ENCODE measurements around the gene SLC27A5. TPM values are rescaled to one million over a fixed set of nuclear protein-coding genes. Genes with fewer than 3 reads are reported as not detected.

The SLC27A5 gene
- polyA plus RNA-seq, 1 of the 3 experiments (the other 2 are of a cell fraction) = 57.3 TPM

DNA sequence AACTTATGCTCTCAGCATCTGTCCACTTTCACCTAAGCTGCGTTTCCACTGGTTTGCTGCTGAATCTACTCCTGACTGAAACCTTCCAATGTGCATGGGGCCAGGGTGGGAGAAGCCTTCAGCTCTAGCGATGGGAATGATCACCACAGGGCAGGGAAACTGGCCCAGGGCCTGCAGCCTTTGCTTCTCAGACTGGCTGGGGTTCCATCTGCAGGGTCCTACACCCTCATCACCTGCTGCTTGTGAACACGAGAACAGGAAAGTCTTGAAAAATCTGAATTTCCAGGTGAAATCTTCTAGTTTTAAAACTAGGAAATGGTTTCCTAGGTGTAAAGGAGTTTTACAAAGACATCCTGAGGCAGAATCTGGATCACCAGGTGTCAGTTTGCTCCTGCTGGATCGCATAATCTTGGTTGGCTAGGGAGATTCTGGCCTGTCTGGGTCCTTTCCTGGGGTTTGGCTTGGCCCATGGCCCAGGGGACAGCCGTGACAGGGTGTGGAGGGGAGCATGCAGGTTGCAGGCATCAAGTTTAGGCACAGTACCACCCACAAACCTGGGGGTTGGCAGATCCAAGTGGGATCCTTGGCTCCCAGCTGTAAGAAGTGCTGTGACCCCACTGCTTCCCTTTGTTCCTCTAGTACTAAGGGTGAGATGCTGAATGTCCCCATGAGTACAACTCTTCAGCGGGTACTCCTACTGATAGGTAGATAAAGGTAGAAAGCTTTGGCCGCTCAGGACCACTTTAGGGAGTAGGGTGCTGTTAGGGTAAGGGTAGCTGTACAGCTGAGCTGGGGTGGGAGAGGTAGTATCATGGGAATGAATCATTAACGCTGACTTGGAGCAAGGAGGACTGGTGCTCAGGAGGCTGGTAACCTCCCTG lies 48.5 kb upstream of the SLC27A5 start:
- Histone ChIP-seq H3K9ac (peak overlapping the region; percentile 100), H3K36me3 (replicated peaks in 1 of 2; ENCODE audit: control insufficient read depth in 1 of 2, insufficient read depth in 2 of 2, low read length in 1 of 2) (peaks cover 16 to 17% of the 10 kb centered on the region in 2 experiments), H3K4me1 (ENCODE audit: control insufficient read depth in 1 of 2, insufficient read depth in 2 of 2, low read depth in 1 of 2, low read length in 1 of 2) (peaks cover 20 to 64% of the 10 kb centered on the region in 2 experiments; a peak in 3 of 4 replicates), H3K27me3 (ENCODE audit: insufficient read depth) (no peaks in the 10 kb centered on the region), H3F3A (replicated peaks; ENCODE audit: insufficient read depth) (peaks cover 30% of the 10 kb centered on the region), H3K79me2 (ENCODE audit: insufficient read depth) (peaks cover 34% of the 10 kb centered on the region), H3K9me2 (no peaks in the 10 kb centered on the region), H3K4me2 (peak overlapping the region; percentile 99), H3K4me3 (ENCODE audit: low read depth in 2 of 2, low read length in 1 of 2) (peak overlapping the region; percentile 91 to 96), H4K20me1 (ENCODE audit: insufficient read depth) (peaks cover 9% of the 10 kb centered on the region; the same call in 1 of the 2 replicates), H3K27ac (ENCODE audit: low read depth in 2 of 2, low read length in 1 of 2) (peak overlapping the region; percentile 99 to 100), H3K9me3 (no peaks in the 10 kb centered on the region), H2AFZ (ENCODE audit: low read depth) (no peak overlapping the region)
- ChIA-PET CTCF (no interaction called here), POLR2A (interaction anchor here (0.9 to 5.7 kb wide), 8 partner anchors 9 to 46 kb away, joined by 3 to 35 read pairs (median 10); partner anchors contain the start of genes MZF1, TRIM28 and ZBTB45)
- no peak for TF ChIP-seq POLR2AphosphoS5 (IDR thresholded peaks at IDR 0.05; ENCODE audit: low read depth, low read length)
- no peak for TF ChIP-seq JUND (IDR thresholded peaks at IDR 0.05)
- no peak for TF ChIP-seq RXRA (IDR thresholded peaks at IDR 0.05; ENCODE audit: borderline replicate concordance, low read depth)
- no peak for TF ChIP-seq FOXM1 (IDR thresholded peaks at IDR 0.05; ENCODE audit: low read depth)
- TF ChIP-seq, protein P1, sequence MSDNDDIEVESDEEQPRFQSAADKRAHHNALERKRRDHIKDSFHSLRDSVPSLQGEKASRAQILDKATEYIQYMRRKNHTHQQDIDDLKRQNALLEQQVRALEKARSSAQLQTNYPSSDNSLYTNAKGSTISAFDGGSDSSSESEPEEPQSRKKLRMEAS (IDR thresholded peaks at IDR 0.05; ENCODE audit: low read depth) = no peak
- no peak for TF ChIP-seq TCF12 (IDR thresholded peaks at IDR 0.05)
- no peak for DNase-seq
- WGBS (ENCODE audit: low lambda C conversion rate) = 94% methylated on average over 7 of the region's 8 CpGs

DNA sequence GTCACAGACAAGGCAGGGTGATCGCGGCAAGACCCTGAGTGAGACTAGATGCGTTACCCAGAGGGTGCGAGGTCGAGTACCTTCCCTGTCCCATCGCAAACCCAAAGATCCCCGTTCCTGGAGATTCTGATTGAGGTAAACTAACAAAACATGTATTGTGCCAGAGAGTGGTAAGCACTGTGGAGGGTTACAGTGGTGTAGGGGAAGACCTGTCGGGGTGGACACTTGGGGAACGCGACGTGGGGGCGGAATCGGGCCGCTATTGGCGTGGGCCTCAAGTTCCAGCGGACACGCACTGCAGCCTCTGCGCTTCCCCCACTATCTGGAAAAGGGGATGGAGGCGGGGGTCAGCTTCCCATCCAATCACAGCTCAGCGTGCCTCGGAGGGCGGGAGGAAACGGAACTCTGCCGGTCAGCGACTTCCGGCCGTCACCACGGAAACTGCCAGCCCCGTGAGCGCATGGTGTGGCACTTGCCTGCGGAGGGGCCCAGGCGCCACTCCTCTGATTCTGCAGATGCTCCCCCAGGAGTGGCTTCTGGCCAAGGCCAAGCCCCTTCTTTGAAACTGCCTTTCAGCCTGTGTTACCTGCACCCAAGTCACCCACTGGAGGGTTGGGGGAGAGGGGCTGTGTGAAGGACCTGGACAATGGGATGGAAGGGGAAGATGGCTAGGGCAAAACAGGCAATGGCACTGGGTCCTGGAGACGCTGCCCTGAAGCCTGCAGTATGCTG lies 47.6 kb upstream of the SLC27A5 start:
- Histone ChIP-seq H3K4me1 (ENCODE audit: control insufficient read depth in 1 of 2, insufficient read depth in 2 of 2, low read depth in 1 of 2, low read length in 1 of 2) (peaks cover 20 to 67% of the 10 kb centered on the region in 2 experiments; a peak in 3 of 4 replicates), H2AFZ (ENCODE audit: low read depth) (0 out of 2 replicates have a peak overlapping the region, but pooled peaks have one; percentile 19), H3K9ac (peak overlapping the region; percentile 100), H3K79me2 (ENCODE audit: insufficient read depth) (peaks cover 35% of the 10 kb centered on the region), H3K27ac (ENCODE audit: low read depth in 2 of 2, low read length in 1 of 2) (peak overlapping the region; percentile 99 to 100), H3K27me3 (ENCODE audit: insufficient read depth) (no peaks in the 10 kb centered on the region), H3K9me3 (no peaks in the 10 kb centered on the region), H3F3A (replicated peaks; ENCODE audit: insufficient read depth) (peaks cover 36% of the 10 kb centered on the region), H3K4me2 (peak overlapping the region; percentile 99), H3K36me3 (replicated peaks in 1 of 2; ENCODE audit: control insufficient read depth in 1 of 2, insufficient read depth in 2 of 2, low read length in 1 of 2) (peaks cover 16 to 18% of the 10 kb centered on the region in 2 experiments), H3K9me2 (no peaks in the 10 kb centered on the region), H3K4me3 (ENCODE audit: low read depth in 2 of 2, low read length in 1 of 2) (peak overlapping the region; percentile 91 to 96), H4K20me1 (ENCODE audit: insufficient read depth) (peaks cover 9% of the 10 kb centered on the region; the same call in 1 of the 2 replicates)
- ChIA-PET CTCF (no interaction called here), POLR2A (interaction anchor here (0.6 to 5.7 kb wide), 8 partner anchors 10 to 45 kb away, joined by 3 to 35 read pairs (median 8); partner anchors contain the start of genes MZF1, TRIM28 and ZBTB45)
- WGBS (ENCODE audit: low lambda C conversion rate) = under 1% methylated on average over 29 of the region's 33 CpGs
- DNase-seq = peak; percentile 93
- peak; percentile 94 for TF ChIP-seq GABPA (IDR thresholded peaks at IDR 0.05; ENCODE audit: low read depth)
- TF ChIP-seq, protein P2, sequence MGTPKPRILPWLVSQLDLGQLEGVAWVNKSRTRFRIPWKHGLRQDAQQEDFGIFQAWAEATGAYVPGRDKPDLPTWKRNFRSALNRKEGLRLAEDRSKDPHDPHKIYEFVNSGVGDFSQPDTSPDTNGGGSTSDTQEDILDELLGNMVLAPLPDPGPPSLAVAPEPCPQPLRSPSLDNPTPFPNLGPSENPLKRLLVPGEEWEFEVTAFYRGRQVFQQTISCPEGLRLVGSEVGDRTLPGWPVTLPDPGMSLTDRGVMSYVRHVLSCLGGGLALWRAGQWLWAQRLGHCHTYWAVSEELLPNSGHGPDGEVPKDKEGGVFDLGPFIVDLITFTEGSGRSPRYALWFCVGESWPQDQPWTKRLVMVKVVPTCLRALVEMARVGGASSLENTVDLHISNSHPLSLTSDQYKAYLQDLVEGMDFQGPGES (IDR thresholded peaks at IDR 0.05; ENCODE audit: low read depth, low read length) = no peak
- peak; percentile 61; the same call in 1 of the 2 replicates for TF ChIP-seq RFX5 (IDR thresholded peaks at IDR 0.05; ENCODE audit: low read length)
- peak; percentile 59; the same call in 1 of the 2 replicates for TF ChIP-seq SIN3A (IDR thresholded peaks at IDR 0.05; ENCODE audit: borderline replicate concordance, low read depth, low read length)
- peak; percentile 87 for TF ChIP-seq TAF1 (IDR thresholded peaks at IDR 0.05; ENCODE audit: borderline replicate concordance, low read depth, low read length)
- peak; percentile 93 for TF ChIP-seq MXI1 (IDR thresholded peaks at IDR 0.05; ENCODE audit: low read depth, low read length)
- TF ChIP-seq, protein P1 (IDR thresholded peaks at IDR 0.05; ENCODE audit: low read depth) = peak; percentile 98
- TF ChIP-seq YY1 (IDR thresholded peaks at IDR 0.05; ENCODE audit: low read depth) = peak; percentile 79
- TF ChIP-seq CHD2 (IDR thresholded peaks at IDR 0.05; ENCODE audit: low read length, partially characterized antibody) = peak; percentile 94
- no peak for TF ChIP-seq MEF2A (IDR thresholded peaks at IDR 0.05; ENCODE audit: borderline replicate concordance, low read depth)
- TF ChIP-seq TCF12 (IDR thresholded peaks at IDR 0.05) = peak; percentile 6; the same call in 1 of the 2 replicates
- TF ChIP-seq RCOR1 (IDR thresholded peaks at IDR 0.05; ENCODE audit: low read length) = peak; percentile 25
- no peak for TF ChIP-seq FOSL2 (IDR thresholded peaks at IDR 0.05; ENCODE audit: borderline replicate concordance, low read depth)
- TF ChIP-seq, protein P3, sequence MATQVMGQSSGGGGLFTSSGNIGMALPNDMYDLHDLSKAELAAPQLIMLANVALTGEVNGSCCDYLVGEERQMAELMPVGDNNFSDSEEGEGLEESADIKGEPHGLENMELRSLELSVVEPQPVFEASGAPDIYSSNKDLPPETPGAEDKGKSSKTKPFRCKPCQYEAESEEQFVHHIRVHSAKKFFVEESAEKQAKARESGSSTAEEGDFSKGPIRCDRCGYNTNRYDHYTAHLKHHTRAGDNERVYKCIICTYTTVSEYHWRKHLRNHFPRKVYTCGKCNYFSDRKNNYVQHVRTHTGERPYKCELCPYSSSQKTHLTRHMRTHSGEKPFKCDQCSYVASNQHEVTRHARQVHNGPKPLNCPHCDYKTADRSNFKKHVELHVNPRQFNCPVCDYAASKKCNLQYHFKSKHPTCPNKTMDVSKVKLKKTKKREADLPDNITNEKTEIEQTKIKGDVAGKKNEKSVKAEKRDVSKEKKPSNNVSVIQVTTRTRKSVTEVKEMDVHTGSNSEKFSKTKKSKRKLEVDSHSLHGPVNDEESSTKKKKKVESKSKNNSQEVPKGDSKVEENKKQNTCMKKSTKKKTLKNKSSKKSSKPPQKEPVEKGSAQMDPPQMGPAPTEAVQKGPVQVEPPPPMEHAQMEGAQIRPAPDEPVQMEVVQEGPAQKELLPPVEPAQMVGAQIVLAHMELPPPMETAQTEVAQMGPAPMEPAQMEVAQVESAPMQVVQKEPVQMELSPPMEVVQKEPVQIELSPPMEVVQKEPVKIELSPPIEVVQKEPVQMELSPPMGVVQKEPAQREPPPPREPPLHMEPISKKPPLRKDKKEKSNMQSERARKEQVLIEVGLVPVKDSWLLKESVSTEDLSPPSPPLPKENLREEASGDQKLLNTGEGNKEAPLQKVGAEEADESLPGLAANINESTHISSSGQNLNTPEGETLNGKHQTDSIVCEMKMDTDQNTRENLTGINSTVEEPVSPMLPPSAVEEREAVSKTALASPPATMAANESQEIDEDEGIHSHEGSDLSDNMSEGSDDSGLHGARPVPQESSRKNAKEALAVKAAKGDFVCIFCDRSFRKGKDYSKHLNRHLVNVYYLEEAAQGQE (IDR thresholded peaks at IDR 0.05; ENCODE audit: low read depth, low read length) = no peak
- peak; percentile 77 for TF ChIP-seq POLR2AphosphoS5 (IDR thresholded peaks at IDR 0.05; ENCODE audit: low read depth, low read length)
- no peak for TF ChIP-seq FOXJ3 (CRISPR knock-in tag; IDR thresholded peaks at IDR 0.05)

Measured in SK-N-SH (cell line).